ENCODE results near the gene ZBTB3.

DNA sequence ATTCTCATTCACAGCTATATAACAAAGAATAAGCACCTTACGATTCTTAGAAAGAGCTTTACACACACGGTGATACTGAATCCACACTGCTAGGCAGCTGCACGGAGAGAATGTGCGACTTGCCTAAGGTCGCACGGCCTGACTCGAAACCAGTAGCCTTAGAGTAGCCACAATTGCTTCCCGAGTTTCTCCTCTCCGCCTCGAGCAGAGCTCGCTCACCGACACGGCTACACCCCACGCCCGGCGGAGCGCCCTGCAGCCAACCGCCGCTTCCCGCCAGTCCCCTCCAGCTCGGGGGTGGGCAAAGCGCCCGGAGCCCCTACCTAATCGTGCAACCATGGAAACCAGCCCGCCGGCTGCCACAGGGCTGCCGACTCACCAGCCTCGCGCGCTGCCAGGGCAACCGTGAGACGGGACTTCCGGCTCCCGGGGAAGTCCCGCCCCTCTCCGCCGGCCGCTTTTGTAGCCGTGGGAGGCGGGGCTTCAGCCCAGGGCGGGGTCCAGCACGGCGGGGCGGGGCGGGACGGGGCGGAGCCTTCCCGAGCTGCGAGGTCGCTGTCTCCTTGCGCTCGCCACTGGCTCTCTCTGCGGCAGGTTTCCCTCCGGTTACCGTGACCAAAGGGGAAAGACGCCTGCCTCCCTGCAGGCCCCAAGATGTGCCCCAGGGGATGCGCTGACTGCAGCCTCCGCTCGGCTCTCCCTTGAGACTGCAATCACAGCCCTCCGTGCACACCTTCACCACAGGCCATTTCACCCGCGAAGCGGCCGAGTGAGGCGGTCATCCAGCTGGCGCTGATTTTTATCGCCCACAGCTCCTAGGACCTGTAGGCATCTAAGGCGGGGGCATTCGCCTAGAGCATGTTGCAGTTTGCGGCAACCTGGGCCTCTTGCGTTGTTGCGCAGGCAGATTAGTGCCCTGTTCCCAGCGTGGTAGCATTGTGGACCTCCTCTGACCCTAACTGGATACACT is 47.8 kb downstream of the ZBTB3 start:
- peak in 1 of 2 donors; percentile 9 for TF ChIP-seq RAD21 (IDR thresholded peaks at IDR 0.05)
- TF ChIP-seq, protein P1, sequence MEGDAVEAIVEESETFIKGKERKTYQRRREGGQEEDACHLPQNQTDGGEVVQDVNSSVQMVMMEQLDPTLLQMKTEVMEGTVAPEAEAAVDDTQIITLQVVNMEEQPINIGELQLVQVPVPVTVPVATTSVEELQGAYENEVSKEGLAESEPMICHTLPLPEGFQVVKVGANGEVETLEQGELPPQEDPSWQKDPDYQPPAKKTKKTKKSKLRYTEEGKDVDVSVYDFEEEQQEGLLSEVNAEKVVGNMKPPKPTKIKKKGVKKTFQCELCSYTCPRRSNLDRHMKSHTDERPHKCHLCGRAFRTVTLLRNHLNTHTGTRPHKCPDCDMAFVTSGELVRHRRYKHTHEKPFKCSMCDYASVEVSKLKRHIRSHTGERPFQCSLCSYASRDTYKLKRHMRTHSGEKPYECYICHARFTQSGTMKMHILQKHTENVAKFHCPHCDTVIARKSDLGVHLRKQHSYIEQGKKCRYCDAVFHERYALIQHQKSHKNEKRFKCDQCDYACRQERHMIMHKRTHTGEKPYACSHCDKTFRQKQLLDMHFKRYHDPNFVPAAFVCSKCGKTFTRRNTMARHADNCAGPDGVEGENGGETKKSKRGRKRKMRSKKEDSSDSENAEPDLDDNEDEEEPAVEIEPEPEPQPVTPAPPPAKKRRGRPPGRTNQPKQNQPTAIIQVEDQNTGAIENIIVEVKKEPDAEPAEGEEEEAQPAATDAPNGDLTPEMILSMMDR (IDR thresholded peaks at IDR 0.05; ENCODE audit: low read depth, low read length, missing input control), result no peak
- TF ChIP-seq, protein P2, sequence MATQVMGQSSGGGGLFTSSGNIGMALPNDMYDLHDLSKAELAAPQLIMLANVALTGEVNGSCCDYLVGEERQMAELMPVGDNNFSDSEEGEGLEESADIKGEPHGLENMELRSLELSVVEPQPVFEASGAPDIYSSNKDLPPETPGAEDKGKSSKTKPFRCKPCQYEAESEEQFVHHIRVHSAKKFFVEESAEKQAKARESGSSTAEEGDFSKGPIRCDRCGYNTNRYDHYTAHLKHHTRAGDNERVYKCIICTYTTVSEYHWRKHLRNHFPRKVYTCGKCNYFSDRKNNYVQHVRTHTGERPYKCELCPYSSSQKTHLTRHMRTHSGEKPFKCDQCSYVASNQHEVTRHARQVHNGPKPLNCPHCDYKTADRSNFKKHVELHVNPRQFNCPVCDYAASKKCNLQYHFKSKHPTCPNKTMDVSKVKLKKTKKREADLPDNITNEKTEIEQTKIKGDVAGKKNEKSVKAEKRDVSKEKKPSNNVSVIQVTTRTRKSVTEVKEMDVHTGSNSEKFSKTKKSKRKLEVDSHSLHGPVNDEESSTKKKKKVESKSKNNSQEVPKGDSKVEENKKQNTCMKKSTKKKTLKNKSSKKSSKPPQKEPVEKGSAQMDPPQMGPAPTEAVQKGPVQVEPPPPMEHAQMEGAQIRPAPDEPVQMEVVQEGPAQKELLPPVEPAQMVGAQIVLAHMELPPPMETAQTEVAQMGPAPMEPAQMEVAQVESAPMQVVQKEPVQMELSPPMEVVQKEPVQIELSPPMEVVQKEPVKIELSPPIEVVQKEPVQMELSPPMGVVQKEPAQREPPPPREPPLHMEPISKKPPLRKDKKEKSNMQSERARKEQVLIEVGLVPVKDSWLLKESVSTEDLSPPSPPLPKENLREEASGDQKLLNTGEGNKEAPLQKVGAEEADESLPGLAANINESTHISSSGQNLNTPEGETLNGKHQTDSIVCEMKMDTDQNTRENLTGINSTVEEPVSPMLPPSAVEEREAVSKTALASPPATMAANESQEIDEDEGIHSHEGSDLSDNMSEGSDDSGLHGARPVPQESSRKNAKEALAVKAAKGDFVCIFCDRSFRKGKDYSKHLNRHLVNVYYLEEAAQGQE (IDR thresholded peaks at IDR 0.05), result peak; percentile 12
- peak; percentile 15 for TF ChIP-seq SP1 (IDR thresholded peaks at IDR 0.05)
- TF ChIP-seq NR2F2 (IDR thresholded peaks at IDR 0.05), result no peak
- TF ChIP-seq, protein P3, sequence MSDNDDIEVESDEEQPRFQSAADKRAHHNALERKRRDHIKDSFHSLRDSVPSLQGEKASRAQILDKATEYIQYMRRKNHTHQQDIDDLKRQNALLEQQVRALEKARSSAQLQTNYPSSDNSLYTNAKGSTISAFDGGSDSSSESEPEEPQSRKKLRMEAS (IDR thresholded peaks at IDR 0.05), result no peak
- TF ChIP-seq, protein P4, sequence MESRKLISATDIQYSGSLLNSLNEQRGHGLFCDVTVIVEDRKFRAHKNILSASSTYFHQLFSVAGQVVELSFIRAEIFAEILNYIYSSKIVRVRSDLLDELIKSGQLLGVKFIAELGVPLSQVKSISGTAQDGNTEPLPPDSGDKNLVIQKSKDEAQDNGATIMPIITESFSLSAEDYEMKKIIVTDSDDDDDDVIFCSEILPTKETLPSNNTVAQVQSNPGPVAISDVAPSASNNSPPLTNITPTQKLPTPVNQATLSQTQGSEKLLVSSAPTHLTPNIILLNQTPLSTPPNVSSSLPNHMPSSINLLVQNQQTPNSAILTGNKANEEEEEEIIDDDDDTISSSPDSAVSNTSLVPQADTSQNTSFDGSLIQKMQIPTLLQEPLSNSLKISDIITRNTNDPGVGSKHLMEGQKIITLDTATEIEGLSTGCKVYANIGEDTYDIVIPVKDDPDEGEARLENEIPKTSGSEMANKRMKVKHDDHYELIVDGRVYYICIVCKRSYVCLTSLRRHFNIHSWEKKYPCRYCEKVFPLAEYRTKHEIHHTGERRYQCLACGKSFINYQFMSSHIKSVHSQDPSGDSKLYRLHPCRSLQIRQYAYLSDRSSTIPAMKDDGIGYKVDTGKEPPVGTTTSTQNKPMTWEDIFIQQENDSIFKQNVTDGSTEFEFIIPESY (IDR thresholded peaks at IDR 0.05), result no peak
- TF ChIP-seq HNF4A (conservative IDR thresholded peaks at IDR 0.05), result no peak
- TF ChIP-seq YY1 (IDR thresholded peaks at IDR 0.05), result peak; percentile 66
- no peak for TF ChIP-seq TAF1 (conservative IDR thresholded peaks at IDR 0.05)
- no peak for TF ChIP-seq JUND (IDR thresholded peaks at IDR 0.05)
